RPMI8226 (cell line): ENCODE measurements around the gene MTERF4.

Source experiments
- DNase-seq: peaks from one replicate; pipeline ENCODE4 v3.0.0-alpha.2; 2015

The MTERF4 gene

DNA sequence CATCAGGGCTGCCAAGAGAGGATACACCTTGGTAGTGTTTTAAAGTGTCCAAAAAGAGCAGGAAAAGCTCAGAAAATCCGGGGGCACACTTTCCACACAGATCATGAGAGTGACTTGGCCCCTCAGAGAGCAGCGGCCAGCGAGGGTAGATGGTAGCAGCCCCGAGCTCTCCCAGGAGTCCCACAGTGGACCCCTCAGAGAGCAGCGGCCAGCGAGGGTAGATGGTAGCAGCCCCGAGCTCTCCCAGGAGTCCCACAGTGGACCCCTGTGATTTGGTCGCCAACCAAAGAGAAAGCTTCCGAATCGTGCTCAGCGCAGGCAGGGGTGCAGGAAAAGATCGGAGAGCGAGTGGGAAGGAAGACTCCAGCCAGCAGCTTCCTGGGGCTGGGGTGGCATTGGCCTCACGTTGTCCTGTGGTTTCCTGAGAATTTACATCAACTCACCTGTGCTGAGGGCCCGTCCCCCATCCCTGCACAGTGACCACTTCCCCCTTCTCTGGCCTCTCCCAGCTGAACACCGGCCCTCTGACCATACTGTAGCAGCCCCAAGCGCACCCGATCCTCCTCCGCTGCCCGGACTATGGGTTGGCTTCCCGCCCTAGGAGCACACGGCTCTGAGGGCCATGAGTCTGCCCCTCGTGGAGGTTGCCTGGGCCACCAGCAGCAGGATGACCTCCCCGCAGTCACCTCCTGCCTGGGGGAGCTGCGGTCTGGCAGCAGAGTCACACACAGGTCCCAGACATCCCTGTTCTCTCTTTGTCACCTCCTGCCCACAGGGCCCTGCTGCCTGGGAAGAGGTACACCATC lies 33.7 kb downstream of the MTERF4 start:
- DNase-seq = no peak

- no peak for DNase-seq
These were observed 34.5 kb downstream of the MTERF4 start for GRCh38 chr2:241067501-241068135.

DNA sequence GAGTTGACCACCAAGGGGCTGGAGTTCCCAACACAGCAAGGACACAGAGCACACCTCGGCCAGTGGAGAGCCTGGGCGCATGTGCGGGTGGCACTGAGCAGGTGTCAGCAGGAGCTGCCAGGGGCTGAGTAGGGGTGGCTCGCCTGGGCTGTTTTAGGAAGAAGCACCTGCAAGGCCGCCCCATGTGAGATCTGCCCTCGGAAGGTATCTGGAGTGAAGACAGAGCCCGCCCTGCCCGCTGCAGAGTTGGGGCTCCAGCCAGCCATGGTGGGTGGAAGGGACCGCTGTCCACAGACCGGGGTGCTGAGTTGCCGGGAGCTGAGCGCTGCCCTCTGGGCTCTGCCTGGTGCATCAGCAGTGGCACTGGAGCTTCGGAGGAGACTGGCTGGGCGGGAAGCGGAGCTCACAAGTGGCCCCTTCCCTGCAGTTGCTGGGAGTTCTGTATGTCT lies 35.2 kb downstream of the MTERF4 start:
- peak; percentile 11 for DNase-seq

GRCh38 chr2:241066171-241066892 lies 35.8 kb downstream of the MTERF4 start:
- DNase-seq = no peak

DNA sequence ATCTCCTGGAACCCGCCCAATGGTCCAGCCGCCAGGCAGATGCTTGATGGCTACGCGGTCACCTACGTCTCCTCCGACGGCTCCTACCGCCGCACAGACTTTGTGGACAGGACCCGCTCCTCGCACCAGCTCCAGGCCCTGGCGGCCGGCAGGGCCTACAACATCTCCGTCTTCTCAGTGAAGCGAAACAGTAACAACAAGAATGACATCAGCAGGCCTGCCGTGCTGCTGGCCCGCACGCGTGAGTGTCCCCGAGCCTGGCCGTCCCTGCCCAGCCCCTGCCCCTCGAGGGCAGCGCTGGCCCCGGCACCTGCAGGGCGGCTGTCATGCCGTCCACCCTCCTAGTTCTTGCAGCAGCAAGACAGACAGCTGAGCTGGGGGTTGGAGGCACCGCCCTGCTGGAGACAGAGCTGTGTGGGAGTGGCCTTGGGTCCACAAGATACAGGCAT lies 36.7 kb downstream of the MTERF4 start:
- DNase-seq = no peak

DNA sequence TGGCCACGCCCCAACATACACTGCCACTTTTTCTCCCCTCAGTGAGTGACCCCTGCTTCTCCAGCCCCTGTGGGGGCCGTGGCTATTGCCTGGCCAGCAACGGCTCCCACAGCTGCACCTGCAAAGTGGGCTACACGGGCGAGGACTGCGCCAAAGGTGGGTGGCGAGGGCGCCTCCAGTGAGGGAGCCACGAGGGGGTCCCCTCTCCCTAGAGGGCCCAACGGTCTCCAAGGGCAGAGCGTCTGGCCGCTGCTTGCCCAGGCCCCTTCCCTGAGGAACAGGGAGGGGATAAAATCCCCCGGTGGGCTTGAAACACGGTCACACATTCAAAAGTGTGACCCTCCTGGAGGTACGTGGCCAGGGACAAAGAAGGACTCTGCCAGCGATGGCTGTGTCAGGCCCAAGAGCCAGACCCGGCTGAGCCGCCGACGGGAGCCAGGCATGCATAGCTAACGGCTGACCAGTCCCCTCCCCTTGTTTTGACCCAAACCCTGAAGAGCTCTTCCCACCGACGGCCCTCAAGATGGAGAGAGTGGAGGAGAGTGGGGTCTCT lies 37.2 kb downstream of the MTERF4 start:
- no peak for DNase-seq

DNA sequence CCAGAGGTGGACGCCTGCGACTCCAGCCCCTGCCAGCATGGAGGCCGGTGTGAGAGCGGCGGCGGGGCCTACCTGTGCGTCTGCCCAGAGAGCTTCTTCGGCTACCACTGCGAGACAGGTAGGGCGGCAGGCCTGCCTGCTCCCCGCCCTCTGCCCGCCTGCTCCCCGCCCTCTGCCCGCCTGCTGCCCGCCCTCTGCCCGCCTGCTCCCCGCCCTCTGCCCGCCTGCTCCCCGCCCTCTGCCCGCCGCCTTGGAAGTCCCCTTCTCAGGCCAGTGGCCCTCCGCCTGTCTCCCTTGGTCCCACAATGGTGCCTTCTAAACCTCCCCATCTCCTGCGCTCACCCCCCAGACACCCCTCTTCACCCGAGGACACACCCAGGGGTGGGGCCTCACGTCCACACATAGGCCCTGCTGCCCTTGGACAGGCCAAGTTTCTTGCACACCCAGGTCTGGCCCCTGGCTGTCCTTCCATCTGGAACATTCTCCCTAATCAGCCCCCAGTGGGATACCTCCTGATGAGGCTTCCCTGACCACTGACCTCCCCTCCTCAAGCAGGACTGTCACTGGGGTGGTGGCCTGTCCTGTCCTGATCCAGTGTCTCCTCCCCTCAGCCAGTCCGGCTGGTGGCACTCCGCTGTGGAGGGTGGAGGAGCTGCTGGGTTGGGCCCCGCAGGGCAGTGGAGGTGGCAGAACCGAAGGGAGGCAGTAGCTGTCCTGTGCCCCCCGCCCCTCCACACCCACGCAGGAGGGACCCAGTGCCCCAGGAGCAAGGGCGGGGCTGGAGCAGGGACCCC lies 37.9 kb downstream of the MTERF4 start:
- peak; percentile 45 for DNase-seq

DNA sequence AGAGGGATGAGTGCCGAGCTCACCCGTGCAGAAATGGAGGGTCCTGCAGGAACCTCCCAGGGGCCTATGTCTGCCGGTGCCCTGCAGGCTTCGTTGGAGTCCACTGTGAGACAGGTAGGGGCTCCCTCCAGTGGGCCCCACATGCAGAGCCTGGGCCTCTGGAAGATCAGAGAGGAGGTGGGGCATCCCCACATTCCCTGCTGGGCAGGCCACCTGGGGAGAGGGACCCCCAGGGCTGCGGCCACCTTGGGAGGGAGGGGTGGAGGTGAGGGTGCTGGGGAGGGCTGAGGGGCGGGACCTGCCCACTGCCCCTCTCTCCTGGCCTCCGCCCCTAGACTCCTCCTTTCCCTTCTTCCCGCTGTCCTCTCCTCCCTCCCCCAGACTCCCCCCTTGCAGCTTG lies 38.5 kb downstream of the MTERF4 start:
- DNase-seq = no peak

- no peak for DNase-seq
These were observed 39.0 kb downstream of the MTERF4 start for GRCh38 chr2:241063093-241063551.

DNA sequence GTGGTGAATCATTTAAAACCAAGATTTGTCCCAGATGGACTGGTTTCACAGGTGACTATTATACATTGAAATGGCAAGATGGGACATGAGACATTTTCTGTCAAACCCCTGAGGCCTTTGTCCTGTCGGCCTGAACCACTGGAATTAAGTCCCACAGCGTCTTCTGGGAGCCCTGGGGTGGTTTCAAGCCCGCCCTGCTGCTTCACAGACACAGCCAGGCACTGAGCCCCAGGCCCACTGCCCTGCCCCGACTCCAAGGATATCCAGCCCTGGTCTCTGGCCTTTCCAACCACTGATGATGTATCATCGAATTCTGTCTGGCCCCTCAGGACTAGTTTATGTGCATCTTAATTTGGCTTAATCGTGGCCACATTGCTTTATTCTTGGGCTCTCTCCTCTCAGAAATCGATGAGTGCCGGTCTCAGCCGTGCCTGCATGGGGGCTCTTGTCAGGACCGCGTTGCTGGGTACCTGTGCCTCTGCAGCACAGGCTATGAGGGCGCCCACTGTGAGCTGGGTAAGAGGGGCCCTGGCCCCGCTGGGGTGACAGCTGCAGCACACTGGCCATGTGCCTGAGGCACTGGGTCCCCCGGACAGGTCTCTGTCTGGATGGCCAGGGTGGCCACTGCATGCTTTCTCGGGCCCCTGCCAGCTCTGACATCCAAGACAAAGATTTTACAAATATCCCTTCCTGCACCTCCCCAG lies 39.5 kb downstream of the MTERF4 start:
- no peak for DNase-seq

DNA sequence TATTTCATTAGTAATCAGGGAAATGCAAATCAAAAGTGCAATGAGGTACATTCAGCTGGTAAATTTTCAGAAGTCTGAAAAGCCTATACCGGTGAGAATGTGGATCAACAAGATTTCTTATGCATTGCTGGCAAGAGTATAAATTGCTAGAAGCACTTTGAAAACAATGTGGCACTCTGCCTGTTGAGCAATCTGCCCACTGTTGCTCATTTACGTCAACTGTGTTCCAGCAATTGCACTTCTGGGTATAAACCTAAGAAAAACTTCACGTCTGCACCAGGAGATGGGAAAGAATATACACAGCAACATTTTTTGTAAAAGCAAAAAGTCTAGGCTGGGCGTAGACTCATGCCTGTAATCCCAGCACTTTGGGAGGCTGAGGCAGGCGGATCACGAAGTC lies 40.8 kb downstream of the MTERF4 start:
- no peak for DNase-seq

DNA sequence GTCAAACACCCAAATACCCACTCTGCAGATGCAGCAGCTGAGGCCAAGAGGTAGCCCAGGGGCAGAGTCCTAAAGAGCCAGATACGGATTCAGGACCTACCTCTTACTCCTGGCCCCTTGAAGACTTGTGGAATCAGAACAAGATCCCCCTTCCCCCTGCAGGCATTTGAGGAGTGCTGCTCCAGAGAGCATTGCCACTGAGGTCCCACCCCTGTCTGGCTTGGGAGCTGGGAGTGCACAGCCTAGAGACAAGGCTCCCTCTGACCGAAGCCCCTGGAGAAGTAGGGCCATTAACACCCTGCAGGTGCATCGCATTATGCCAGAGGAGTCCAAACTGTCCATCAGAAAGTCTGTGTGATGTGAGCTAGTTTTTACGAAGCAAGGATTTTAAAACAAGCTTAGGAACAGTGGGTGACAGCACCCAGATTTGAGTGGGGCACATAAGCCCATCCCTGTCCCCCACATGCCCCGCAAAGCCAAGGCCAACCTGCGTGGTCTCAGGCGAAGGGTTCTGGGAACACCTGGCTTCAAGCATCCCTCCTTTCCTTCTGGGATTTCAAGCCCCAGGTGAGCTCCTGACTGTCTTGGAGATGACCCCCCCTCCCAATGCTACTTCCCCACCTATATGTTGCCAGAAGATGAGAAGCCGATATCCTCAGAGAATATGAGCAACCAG lies 48.4 kb downstream of the MTERF4 start:
- no peak for DNase-seq

- DNase-seq = no peak
These were observed 49.3 kb downstream of the MTERF4 start for GRCh38 chr2:241052677-241053360.

DNA sequence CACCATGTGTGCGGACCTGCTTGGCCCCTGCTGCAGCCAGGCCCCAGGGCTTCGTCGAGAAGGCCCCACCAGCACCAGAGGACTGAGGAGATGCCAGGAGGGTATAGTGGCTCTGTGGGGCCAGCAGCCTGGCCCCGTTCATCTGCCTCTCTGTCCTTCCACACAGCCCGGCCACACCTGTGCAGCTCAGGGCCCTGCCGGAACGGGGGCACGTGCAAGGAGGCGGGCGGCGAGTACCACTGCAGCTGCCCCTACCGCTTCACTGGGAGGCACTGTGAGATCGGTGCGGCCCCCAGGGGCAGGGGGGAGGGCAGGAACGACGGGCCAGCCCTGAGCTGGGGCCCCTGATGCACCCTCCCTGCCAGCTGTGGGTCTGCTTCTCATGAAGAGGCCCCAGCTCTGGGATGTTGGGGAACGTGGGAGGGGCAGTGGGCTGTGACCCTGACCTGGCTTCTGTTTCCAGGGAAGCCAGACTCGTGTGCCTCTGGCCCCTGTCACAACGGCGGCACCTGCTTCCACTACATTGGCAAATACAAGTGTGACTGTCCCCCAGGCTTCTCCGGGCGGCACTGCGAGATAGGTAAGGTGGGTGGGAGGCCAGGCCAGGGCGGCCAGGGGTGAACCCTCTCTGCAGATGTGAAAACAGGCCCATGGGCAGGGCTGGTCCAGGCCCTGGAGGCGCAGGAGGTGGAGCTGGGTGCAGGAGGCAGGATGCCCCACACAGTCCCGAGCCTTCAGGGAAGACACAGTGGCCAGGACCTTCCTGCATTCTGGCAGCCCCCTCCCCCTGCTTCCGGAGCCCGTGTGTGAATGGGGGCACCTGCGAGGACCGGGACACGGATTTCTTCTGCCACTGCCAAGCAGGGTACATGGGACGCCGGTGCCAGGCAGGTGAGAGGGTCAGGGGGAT lies 50.3 kb downstream of the MTERF4 start:
- no peak for DNase-seq

DNA sequence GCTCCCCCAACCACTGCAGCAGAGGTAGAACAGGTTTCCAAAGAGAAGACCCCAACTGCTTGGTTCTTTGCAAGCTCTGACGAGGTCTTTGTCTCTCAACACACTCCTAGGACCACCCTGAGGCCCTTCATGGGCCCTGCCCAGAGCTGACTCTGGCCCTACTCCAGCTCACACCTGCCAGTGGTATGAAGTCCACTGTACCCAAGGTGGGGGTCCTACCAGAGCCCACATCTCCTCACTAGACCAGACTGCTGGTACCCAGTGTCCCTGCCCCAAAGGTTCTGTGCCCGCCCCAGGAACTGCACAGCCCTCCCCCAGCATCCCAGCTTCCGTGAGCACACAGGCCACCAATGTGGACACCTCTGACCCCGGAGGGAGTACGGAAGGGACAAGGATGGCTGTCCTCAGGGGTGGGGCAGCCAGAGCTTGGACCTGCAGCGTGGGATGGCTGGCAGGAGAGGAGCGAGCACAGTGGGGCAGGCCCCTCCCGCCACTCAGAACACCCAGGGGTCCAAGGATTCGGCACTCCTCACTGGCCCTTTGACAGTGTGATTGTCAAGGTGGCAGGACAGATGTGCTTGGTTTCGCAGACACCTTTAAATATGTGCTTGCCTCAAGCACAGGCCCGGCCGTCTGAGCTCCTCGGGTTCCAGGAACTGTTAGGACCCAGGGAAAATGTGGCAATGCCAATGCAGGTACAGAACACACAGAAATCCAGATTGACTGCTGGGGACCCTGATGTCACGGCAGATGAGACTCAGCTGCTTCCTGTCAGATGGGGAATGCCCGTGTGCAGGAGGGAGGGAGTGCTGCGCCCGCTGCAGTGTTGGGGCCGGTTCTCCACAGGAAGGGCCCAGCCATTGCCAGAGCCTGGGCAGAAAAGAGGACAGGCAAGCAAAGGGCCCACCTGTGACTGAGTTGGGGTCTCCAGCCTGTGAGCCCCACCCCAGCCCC lies 51.2 kb downstream of the MTERF4 start:
- no peak for DNase-seq

GRCh38 chr2:241049739-241050623 lies 52.1 kb downstream of the MTERF4 start:
- no peak for DNase-seq

- no peak for DNase-seq
These were observed 53.1 kb downstream of the MTERF4 start for GRCh38 chr2:241048949-241049343.
